Breast epithelium (tissue), 3 donors: ENCODE data around the gene DMD.

Experiments
- CTCF ChIP-seq, 3 donors: fragments of 450-650 bp; IDR thresholded peaks; one replicate each; pipeline ENCODE4 v1.5.1; 2016 to 2017; ENCODE audit warnings: antibody characterized with exemption in 3 of 3, mild to moderate bottlenecking in 3 of 3, moderate library complexity in 3 of 3
- POLR2A ChIP-seq: fragments of 450-650 bp; IDR thresholded peaks from one replicate; pipeline ENCODE4 v1.6.1; 2016; ENCODE audit warnings: antibody characterized with exemption, mild to moderate bottlenecking, moderate library complexity
- POLR2AphosphoS5 ChIP-seq, 3 donors: sonication (generic); formaldehyde crosslinking; IDR thresholded peaks; one replicate each; pipeline ENCODE4 v1.6.1; 2017; ENCODE audit warnings: antibody characterized with exemption in 3 of 3

DNA sequence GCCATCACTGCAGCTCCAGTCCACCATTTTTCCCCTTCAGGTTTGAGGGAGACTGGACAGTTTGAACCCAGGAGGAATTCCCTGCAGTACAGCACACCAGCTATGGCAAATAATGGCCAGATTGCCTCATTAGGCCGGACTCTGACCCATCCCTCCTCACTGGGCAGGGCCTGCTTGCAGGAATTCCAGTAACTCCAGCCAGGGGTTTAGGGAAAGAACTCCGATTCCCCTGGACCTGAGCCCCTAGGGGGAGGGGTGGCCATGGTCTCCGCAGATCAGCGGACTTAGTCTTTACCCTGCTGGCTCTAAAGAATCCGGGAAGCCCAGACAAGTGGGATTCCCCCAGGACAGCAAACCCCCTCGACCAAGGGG, 342.8 kb downstream of the DMD start:
- TF ChIP-seq CTCF (IDR thresholded peaks at IDR 0.05) (no peak), POLR2A (no peak), POLR2AphosphoS5 (IDR thresholded peaks at IDR 0.05) (no peak)
